ENCODE data around the gene ZNF518A. TPM values are rescaled to one million over a fixed set of nuclear protein-coding genes. Genes with fewer than 3 reads are reported as not detected.

ZNF518A gene
- total RNA-seq, 1 experiment from 2014 or later: 36.2 TPM

- Histone ChIP-seq H2AK5ac (ENCODE audit: insufficient read length, low read length) (no peak overlapping the region), H2BK120ac (ENCODE audit: low read depth, low read length, poor library complexity, severe bottlenecking) (no peak overlapping the region), H3K79me1 (ENCODE audit: insufficient read depth, low read depth, low read length, poor library complexity, severe bottlenecking) (no peaks in the 10 kb centered on the region), H3K56ac (ENCODE audit: insufficient read length, low read depth, low read length) (no peak overlapping the region), H3K79me2 (ENCODE audit: insufficient read depth, low read length) (no peaks in the 10 kb centered on the region), H4K20me1 (ENCODE audit: control insufficient read depth, insufficient read depth, insufficient read length) (no peaks in the 10 kb centered on the region), H3K4me2 (ENCODE audit: insufficient read depth, insufficient read length, low read length) (no peak overlapping the region), H3K4ac (ENCODE audit: low read depth, low read length) (no peak overlapping the region), H2BK20ac (ENCODE audit: low read depth, low read length, poor library complexity, severe bottlenecking) (no peak overlapping the region), H3T11ph (ENCODE audit: low read length) (no peak overlapping the region), H3K9ac (ENCODE audit: extremely low read depth, insufficient read length, low read length) (no peak overlapping the region), H2BK5ac (ENCODE audit: insufficient read length, low read length) (no peak overlapping the region), H3K14ac (ENCODE audit: insufficient read depth, low read length) (no peak overlapping the region), H3K18ac (ENCODE audit: insufficient read length, low read depth, low read length) (no peak overlapping the region), H3K27ac (ENCODE audit: insufficient read length, low read depth, low read length) (no peak overlapping the region), H4K5ac (ENCODE audit: insufficient read length, low read depth, low read length) (no peak overlapping the region), H3K23ac (ENCODE audit: insufficient read length, low read depth, low read length) (no peak overlapping the region), H3K27me3 (ENCODE audit: insufficient read depth, low read length) (no peaks in the 10 kb centered on the region; the same call in 1 of the 2 replicates), H4K91ac (ENCODE audit: insufficient read length, low read depth, low read length) (no peak overlapping the region), H2BK15ac (ENCODE audit: low read depth, low read length) (no peak overlapping the region), H4K8ac (replicated peaks; ENCODE audit: insufficient read length, low read depth, low read length) (no peak overlapping the region), H3K4me1 (ENCODE audit: insufficient read depth, low read length) (no peaks in the 10 kb centered on the region), H3K23me2 (ENCODE audit: insufficient read length, low read depth, low read length, poor library complexity, severe bottlenecking) (no peaks in the 10 kb centered on the region), H2AFZ (ENCODE audit: low read length) (no peak overlapping the region), H2BK12ac (ENCODE audit: insufficient read length, low read depth, low read length) (no peak overlapping the region), H3K9me3 (ENCODE audit: control insufficient read depth, low read depth, low read length) (no peaks in the 10 kb centered on the region)
- Mint-ChIP-seq H3K9me3 (no peaks in the 10 kb centered on the region), H3K27me3 (ENCODE audit: low read depth) (no peaks in the 10 kb centered on the region; the same call in 1 of the 2 replicates), H3K36me3 (ENCODE audit: insufficient read depth in 1 of 3, low read depth in 3 of 3) (no peaks in the 10 kb centered on the region), H3K4me3 (no peak overlapping the region), H3K4me1 (no peaks in the 10 kb centered on the region), H3K27ac (no peak overlapping the region)
- TF ChIP-seq, protein P1, sequence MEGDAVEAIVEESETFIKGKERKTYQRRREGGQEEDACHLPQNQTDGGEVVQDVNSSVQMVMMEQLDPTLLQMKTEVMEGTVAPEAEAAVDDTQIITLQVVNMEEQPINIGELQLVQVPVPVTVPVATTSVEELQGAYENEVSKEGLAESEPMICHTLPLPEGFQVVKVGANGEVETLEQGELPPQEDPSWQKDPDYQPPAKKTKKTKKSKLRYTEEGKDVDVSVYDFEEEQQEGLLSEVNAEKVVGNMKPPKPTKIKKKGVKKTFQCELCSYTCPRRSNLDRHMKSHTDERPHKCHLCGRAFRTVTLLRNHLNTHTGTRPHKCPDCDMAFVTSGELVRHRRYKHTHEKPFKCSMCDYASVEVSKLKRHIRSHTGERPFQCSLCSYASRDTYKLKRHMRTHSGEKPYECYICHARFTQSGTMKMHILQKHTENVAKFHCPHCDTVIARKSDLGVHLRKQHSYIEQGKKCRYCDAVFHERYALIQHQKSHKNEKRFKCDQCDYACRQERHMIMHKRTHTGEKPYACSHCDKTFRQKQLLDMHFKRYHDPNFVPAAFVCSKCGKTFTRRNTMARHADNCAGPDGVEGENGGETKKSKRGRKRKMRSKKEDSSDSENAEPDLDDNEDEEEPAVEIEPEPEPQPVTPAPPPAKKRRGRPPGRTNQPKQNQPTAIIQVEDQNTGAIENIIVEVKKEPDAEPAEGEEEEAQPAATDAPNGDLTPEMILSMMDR (conservative IDR thresholded peaks at IDR 0.05): no peak
- WGBS (ENCODE audit: extremely low coverage, insufficient read length, low lambda C conversion rate): no CpG with 5 or more reads among the region's 2 CpGs
- no peak for DNase-seq
Observed at GRCh38 chr10:96093948-96094347, 36.1 kb upstream of the ZNF518A start.
